ENCODE results near the gene MAPK8IP1.

MAPK8IP1 gene

GRCh38 chr11:45852712-45853101 is 32.7 kb upstream of the MAPK8IP1 start:
- no peak overlapping the region for H3K27ac ChIP-seq (ENCODE audit: insufficient read depth in 1 of 2, low read depth in 1 of 2, low read length in 2 of 2, poor library complexity in 1 of 2, severe bottlenecking in 2 of 2)
- no peaks in the 10 kb centered on the region for H3K9me3 ChIP-seq (ENCODE audit: control extremely low read depth in 1 of 5, control insufficient read depth in 4 of 5, insufficient read depth in 2 of 5, low read depth in 1 of 5, low read length in 4 of 5)
- DNase-seq, result no peak
- ChIA-PET CTCF (no interaction called here), POLR2A (no interaction called here)
- H3K4me1 ChIP-seq (ENCODE audit: control extremely low read depth in 1 of 4, control insufficient read depth in 4 of 4, insufficient read depth in 4 of 4, low read length in 3 of 4), result peaks cover 0 to 14% (median 10%) of the 10 kb centered on the region in 4 experiments
- peaks cover 4 to 25% (median 17%) of the 10 kb centered on the region in 4 experiments for H3K36me3 ChIP-seq (ENCODE audit: control insufficient read depth in 4 of 4, insufficient read depth in 4 of 4, low read length in 3 of 4)
- H3K4me3 ChIP-seq (ENCODE audit: control insufficient read depth in 1 of 7, extremely low read depth in 1 of 7, insufficient read depth in 4 of 7, low read depth in 2 of 7, low read length in 6 of 7), result no peak overlapping the region
- WGBS (ENCODE audit: insufficient coverage), result no CpG with 5 or more reads among the region's 1 CpG
- no peaks in the 10 kb centered on the region for H3K27me3 ChIP-seq (replicated peaks in 2 of 5; ENCODE audit: control insufficient read depth in 4 of 5, insufficient read depth in 5 of 5, low read length in 4 of 5)

DNA sequence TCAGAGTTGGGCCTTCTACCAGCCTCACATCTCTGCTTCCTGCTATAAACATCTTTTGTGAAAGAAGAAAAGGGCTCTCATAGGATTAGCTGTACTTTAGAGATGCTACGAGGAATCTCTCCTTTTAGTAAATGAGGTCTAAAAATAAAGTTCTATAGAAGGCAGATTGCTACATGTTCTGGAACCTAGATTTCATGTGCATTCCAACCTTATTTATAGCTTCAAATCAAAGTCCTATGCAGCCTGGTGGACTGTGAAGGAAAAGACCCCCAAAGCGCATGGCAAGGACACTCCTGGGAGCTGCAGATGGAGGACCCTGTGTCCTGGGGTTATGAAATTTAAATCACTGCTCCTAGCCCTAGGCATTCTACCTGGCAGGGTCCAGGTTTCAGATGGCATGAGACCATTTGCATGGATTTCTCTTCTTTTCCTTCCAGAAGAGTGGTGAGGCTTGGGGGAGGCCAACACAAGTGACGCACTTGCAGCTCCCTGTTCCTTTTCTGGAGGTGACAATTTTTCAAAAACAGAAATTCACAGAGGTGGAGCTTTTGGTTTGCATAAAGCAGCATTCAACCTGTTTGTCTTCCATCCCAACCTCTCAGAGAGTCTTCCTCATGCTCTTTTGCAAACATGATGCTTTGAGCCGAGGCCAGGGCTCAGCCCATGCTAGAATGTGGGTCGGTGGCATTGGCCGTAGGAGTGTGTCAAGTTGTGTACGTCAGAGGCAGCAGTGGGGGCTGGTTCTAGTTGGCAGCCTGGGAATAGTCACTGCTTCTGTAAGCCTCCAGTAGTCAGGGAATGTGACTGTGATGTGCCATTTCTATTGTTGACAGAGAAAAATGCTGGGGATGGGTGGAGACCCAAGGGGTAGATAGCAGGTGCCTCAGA is 31.9 kb upstream of the MAPK8IP1 start:
- Histone ChIP-seq H3K36me3 (ENCODE audit: control insufficient read depth in 4 of 4, insufficient read depth in 4 of 4, low read length in 3 of 4) (peaks cover 4 to 34% (median 23%) of the 10 kb centered on the region in 4 experiments), H3K27me3 (replicated peaks in 2 of 5; ENCODE audit: control insufficient read depth in 4 of 5, insufficient read depth in 5 of 5, low read length in 4 of 5) (no peaks in the 10 kb centered on the region), H3K9me3 (ENCODE audit: control extremely low read depth in 1 of 5, control insufficient read depth in 4 of 5, insufficient read depth in 2 of 5, low read depth in 1 of 5, low read length in 4 of 5) (no peaks in the 10 kb centered on the region), H3K4me3 (ENCODE audit: control insufficient read depth in 1 of 7, extremely low read depth in 1 of 7, insufficient read depth in 4 of 7, low read depth in 2 of 7, low read length in 6 of 7) (no peak overlapping the region), H3K4me1 (ENCODE audit: control extremely low read depth in 1 of 4, control insufficient read depth in 4 of 4, insufficient read depth in 4 of 4, low read length in 3 of 4) (peaks cover 0 to 6% (median 2%) of the 10 kb centered on the region in 4 experiments), H3K27ac (ENCODE audit: insufficient read depth in 1 of 2, low read depth in 1 of 2, low read length in 2 of 2, poor library complexity in 1 of 2, severe bottlenecking in 2 of 2) (no peak overlapping the region)
- POLR2A ChIA-PET, result no interaction called here
- no peak for DNase-seq
- CTCF ChIA-PET, result no interaction called here
- 100% methylated on average over 5 of the region's 7 CpGs for WGBS (ENCODE audit: insufficient coverage)

- no peaks in the 10 kb centered on the region for H3K27me3 ChIP-seq (replicated peaks in 2 of 5; ENCODE audit: control insufficient read depth in 4 of 5, insufficient read depth in 5 of 5, low read length in 4 of 5)
- no peak overlapping the region for H3K4me3 ChIP-seq (ENCODE audit: control insufficient read depth in 1 of 7, extremely low read depth in 1 of 7, insufficient read depth in 4 of 7, low read depth in 2 of 7, low read length in 6 of 7)
- H3K36me3 ChIP-seq (ENCODE audit: control insufficient read depth in 4 of 4, insufficient read depth in 4 of 4, low read length in 3 of 4), result peaks cover 4 to 51% (median 36%) of the 10 kb centered on the region in 4 experiments
- H3K9me3 ChIP-seq (ENCODE audit: control extremely low read depth in 1 of 5, control insufficient read depth in 4 of 5, insufficient read depth in 2 of 5, low read depth in 1 of 5, low read length in 4 of 5), result no peaks in the 10 kb centered on the region
- CTCF ChIA-PET, result interaction anchor here (1.2 kb wide), 1 partner anchor 16 kb away, joined by 3 read pairs; no protein-coding TSS in a partner anchor
- no peaks in the 10 kb centered on the region for H3K4me1 ChIP-seq (ENCODE audit: control extremely low read depth in 1 of 4, control insufficient read depth in 4 of 4, insufficient read depth in 4 of 4, low read length in 3 of 4)
- DNase-seq, result no peak
- 79% methylated on average over 5 of the region's 5 CpGs for WGBS (ENCODE audit: insufficient coverage)
- POLR2A ChIA-PET, result interaction anchor here (0.6 kb wide), 1 partner anchor 723 kb away, joined by 5 read pairs; no protein-coding TSS in a partner anchor
- no peak overlapping the region for H3K27ac ChIP-seq (ENCODE audit: insufficient read depth in 1 of 2, low read depth in 1 of 2, low read length in 2 of 2, poor library complexity in 1 of 2, severe bottlenecking in 2 of 2)
Observed at GRCh38 chr11:45855308-45855707, 30.1 kb upstream of the MAPK8IP1 start.

DNA sequence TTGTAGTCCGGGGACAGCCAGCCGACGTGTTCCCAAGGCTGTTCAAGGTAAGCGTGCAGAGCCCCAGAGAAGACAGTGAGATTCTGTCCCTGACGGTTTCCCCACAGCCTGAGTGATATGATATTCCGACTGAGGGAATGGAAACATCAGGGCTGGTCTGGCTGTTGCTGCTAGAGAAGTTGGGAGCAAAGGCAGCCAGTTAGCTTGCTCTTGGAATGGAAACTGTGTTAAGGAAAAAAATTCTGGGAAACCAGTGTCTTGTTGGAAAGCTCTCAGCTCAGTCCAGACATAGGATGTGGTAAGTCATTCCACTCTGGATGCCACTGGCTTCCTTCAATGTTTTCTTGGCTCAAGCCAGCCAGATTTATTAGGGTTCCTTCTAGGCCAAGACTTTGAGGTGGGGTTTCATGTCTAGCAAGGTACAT is 29.4 kb upstream of the MAPK8IP1 start:
- POLR2A ChIA-PET, result interaction anchor here (0.6 kb wide), 1 partner anchor 724 kb away, joined by 5 read pairs; no protein-coding TSS in a partner anchor
- DNase-seq, result no peak
- CTCF ChIA-PET, result interaction anchor here (1.2 kb wide), 1 partner anchor 16 kb away, joined by 3 read pairs; no protein-coding TSS in a partner anchor
- Histone ChIP-seq H3K27ac (ENCODE audit: insufficient read depth in 1 of 2, low read depth in 1 of 2, low read length in 2 of 2, poor library complexity in 1 of 2, severe bottlenecking in 2 of 2) (no peak overlapping the region), H3K9me3 (ENCODE audit: control extremely low read depth in 1 of 5, control insufficient read depth in 4 of 5, insufficient read depth in 2 of 5, low read depth in 1 of 5, low read length in 4 of 5) (no peaks in the 10 kb centered on the region), H3K27me3 (replicated peaks in 2 of 5; ENCODE audit: control insufficient read depth in 4 of 5, insufficient read depth in 5 of 5, low read length in 4 of 5) (no peaks in the 10 kb centered on the region), H3K36me3 (ENCODE audit: control insufficient read depth in 4 of 4, insufficient read depth in 4 of 4, low read length in 3 of 4) (peaks cover 4 to 59% (median 41%) of the 10 kb centered on the region in 4 experiments), H3K4me3 (ENCODE audit: control insufficient read depth in 1 of 7, extremely low read depth in 1 of 7, insufficient read depth in 4 of 7, low read depth in 2 of 7, low read length in 6 of 7) (no peak overlapping the region), H3K4me1 (ENCODE audit: control extremely low read depth in 1 of 4, control insufficient read depth in 4 of 4, insufficient read depth in 4 of 4, low read length in 3 of 4) (no peaks in the 10 kb centered on the region)
- WGBS (ENCODE audit: insufficient coverage), result 93% methylated on average over 6 of the region's 6 CpGs

- 100% methylated on average over 2 of the region's 2 CpGs for WGBS (ENCODE audit: insufficient coverage)
- no peaks in the 10 kb centered on the region for H3K9me3 ChIP-seq (ENCODE audit: control extremely low read depth in 1 of 5, control insufficient read depth in 4 of 5, insufficient read depth in 2 of 5, low read depth in 1 of 5, low read length in 4 of 5)
- no peaks in the 10 kb centered on the region for H3K27me3 ChIP-seq (replicated peaks in 2 of 5; ENCODE audit: control insufficient read depth in 4 of 5, insufficient read depth in 5 of 5, low read length in 4 of 5)
- H3K36me3 ChIP-seq (ENCODE audit: control insufficient read depth in 4 of 4, insufficient read depth in 4 of 4, low read length in 3 of 4), result peaks cover 8 to 76% (median 59%) of the 10 kb centered on the region in 4 experiments
- CTCF ChIA-PET, result interaction anchor here (1.1 to 1.9 kb wide), 3 partner anchors 12 to 15 kb away, joined by 3 to 6 read pairs (median 3); no protein-coding TSS in a partner anchor
- DNase-seq, result no peak
- no peaks in the 10 kb centered on the region for H3K4me1 ChIP-seq (ENCODE audit: control extremely low read depth in 1 of 4, control insufficient read depth in 4 of 4, insufficient read depth in 4 of 4, low read length in 3 of 4)
- H3K4me3 ChIP-seq (ENCODE audit: control insufficient read depth in 1 of 7, extremely low read depth in 1 of 7, insufficient read depth in 4 of 7, low read depth in 2 of 7, low read length in 6 of 7), result no peak overlapping the region
- POLR2A ChIA-PET, result interaction anchor here (0.6 kb wide), 1 partner anchor 1865 kb away, joined by 5 read pairs; no protein-coding TSS in a partner anchor
- H3K27ac ChIP-seq (ENCODE audit: insufficient read depth in 1 of 2, low read depth in 1 of 2, low read length in 2 of 2, poor library complexity in 1 of 2, severe bottlenecking in 2 of 2), result no peak overlapping the region
Observed at GRCh38 chr11:45857961-45858474, 27.4 kb upstream of the MAPK8IP1 start.

- no peaks in the 10 kb centered on the region for H3K4me1 ChIP-seq (ENCODE audit: control extremely low read depth in 1 of 4, control insufficient read depth in 4 of 4, insufficient read depth in 4 of 4, low read length in 3 of 4)
- CTCF ChIA-PET, result interaction anchor here (0.8 to 1.9 kb wide), 3 partner anchors 13 to 18 kb away, joined by 3 to 6 read pairs (median 4); no protein-coding TSS in a partner anchor
- no peaks in the 10 kb centered on the region for H3K9me3 ChIP-seq (ENCODE audit: control extremely low read depth in 1 of 5, control insufficient read depth in 4 of 5, insufficient read depth in 2 of 5, low read depth in 1 of 5, low read length in 4 of 5)
- H3K4me3 ChIP-seq (ENCODE audit: control insufficient read depth in 1 of 7, extremely low read depth in 1 of 7, insufficient read depth in 4 of 7, low read depth in 2 of 7, low read length in 6 of 7), result no peak overlapping the region
- peaks cover 15 to 84% (median 65%) of the 10 kb centered on the region in 4 experiments for H3K36me3 ChIP-seq (ENCODE audit: control insufficient read depth in 4 of 4, insufficient read depth in 4 of 4, low read length in 3 of 4)
- H3K27ac ChIP-seq (ENCODE audit: insufficient read depth in 1 of 2, low read depth in 1 of 2, low read length in 2 of 2, poor library complexity in 1 of 2, severe bottlenecking in 2 of 2), result no peak overlapping the region
- DNase-seq, result no peak
- H3K27me3 ChIP-seq (replicated peaks in 2 of 5; ENCODE audit: control insufficient read depth in 4 of 5, insufficient read depth in 5 of 5, low read length in 4 of 5), result no peaks in the 10 kb centered on the region
- POLR2A ChIA-PET, result no interaction called here
- WGBS (ENCODE audit: insufficient coverage), result 98% methylated on average over 3 of the region's 5 CpGs
Observed at GRCh38 chr11:45858751-45859398, 26.6 kb upstream of the MAPK8IP1 start.
